MM.1S (cell line): ENCODE data around the gene YTHDF1.

Source experiments
- DNase-seq: peaks from one replicate; pipeline ENCODE4 v3.0.0-alpha.2; 2015
- H2AFZ ChIP-seq: fragments of 300-600 bp; sonication (generic); 2 replicates; pipeline ENCODE4 v1.6.0; 2016; ENCODE audit warnings: antibody characterized with exemption, low read length
- H3F3A ChIP-seq: fragments of 300-600 bp; sonication (generic); 2 replicates; pipeline ENCODE4 v1.6.1; 2016; ENCODE audit warnings: mild to moderate bottlenecking, antibody characterized with exemption, low read length, moderate library complexity, mixed read lengths; ENCODE audit not compliant: insufficient read depth
- H3K27ac ChIP-seq: fragments of 300-600 bp; sonication (generic); 2 replicates; pipeline ENCODE4 v1.5.1; 2016; ENCODE audit warnings: mild to moderate bottlenecking, low read length
- H3K27me3 ChIP-seq: fragments of 300-600 bp; sonication (generic); replicated peaks from 2 replicates; pipeline ENCODE4 v1.6.0; 2016; ENCODE audit warnings: low read length; ENCODE audit not compliant: insufficient read depth
- H3K36me3 ChIP-seq: fragments of 300-600 bp; sonication (generic); replicated peaks from 2 replicates; pipeline ENCODE4 v1.6.1; 2016; ENCODE audit warnings: mild to moderate bottlenecking, low read length, mixed read lengths; ENCODE audit not compliant: insufficient read depth
- H3K4me1 ChIP-seq: fragments of 300-600 bp; sonication (generic); 2 replicates; pipeline ENCODE4 v1.6.1; 2016; ENCODE audit warnings: low read length, mixed read lengths
- H3K4me2 ChIP-seq: fragments of 300-600 bp; sonication (generic); 2 replicates; pipeline ENCODE4 v1.6.0; 2016; ENCODE audit warnings: low read depth, low read length
- H3K4me3 ChIP-seq: fragments of 300-600 bp; sonication (generic); 2 replicates; pipeline ENCODE4 v1.5.1; 2016; ENCODE audit warnings: low read length, mixed read lengths
- H3K79me2 ChIP-seq: fragments of 300-600 bp; sonication (generic); 2 replicates; pipeline ENCODE4 v1.6.1; 2016; ENCODE audit warnings: mixed run types, low read length, mixed read lengths
- H3K9ac ChIP-seq: fragments of 300-600 bp; sonication (generic); 2 replicates; pipeline ENCODE4 v1.6.1; 2016; ENCODE audit warnings: low read length, mixed read lengths
- H3K9me2 ChIP-seq: fragments of 300-600 bp; sonication (generic); replicated peaks from 2 replicates; pipeline ENCODE4 v1.6.1; 2016; ENCODE audit warnings: mild to moderate bottlenecking, low read length, mixed read lengths; ENCODE audit not compliant: insufficient read depth
- H3K9me3 ChIP-seq: fragments of 300-600 bp; sonication (generic); replicated peaks from 2 replicates; pipeline ENCODE4 v1.6.1; 2016; ENCODE audit warnings: mild to moderate bottlenecking, low read length, mixed read lengths; ENCODE audit not compliant: insufficient read depth
- H4K20me1 ChIP-seq: fragments of 300-600 bp; sonication (generic); 2 replicates; pipeline ENCODE4 v1.6.1; 2016; ENCODE audit warnings: mild to moderate bottlenecking, low read length, moderate library complexity, mixed read lengths; ENCODE audit not compliant: insufficient read depth
- EZH2 ChIP-seq: fragments of 300-600 bp; sonication (generic); optimal IDR thresholded peaks from 2 replicates; pipeline ENCODE3; 2017; ENCODE audit warnings: low read depth, mild to moderate bottlenecking, antibody characterized with exemption, low read length, mixed read lengths
- EZH2phosphoT487 ChIP-seq: fragments of 300-600 bp; sonication (generic); IDR thresholded peaks from 2 replicates; pipeline ENCODE4 v1.6.1; 2018; ENCODE audit warnings: antibody characterized with exemption, low read length
- TF ChIP-seq, protein P1 (sequence below): fragments of 300-600 bp; sonication (generic); IDR thresholded peaks from 2 replicates; pipeline ENCODE4 v1.5.1; 2016; ENCODE audit warnings: antibody characterized with exemption, low read length, mixed read lengths

The YTHDF1 gene

DNA sequence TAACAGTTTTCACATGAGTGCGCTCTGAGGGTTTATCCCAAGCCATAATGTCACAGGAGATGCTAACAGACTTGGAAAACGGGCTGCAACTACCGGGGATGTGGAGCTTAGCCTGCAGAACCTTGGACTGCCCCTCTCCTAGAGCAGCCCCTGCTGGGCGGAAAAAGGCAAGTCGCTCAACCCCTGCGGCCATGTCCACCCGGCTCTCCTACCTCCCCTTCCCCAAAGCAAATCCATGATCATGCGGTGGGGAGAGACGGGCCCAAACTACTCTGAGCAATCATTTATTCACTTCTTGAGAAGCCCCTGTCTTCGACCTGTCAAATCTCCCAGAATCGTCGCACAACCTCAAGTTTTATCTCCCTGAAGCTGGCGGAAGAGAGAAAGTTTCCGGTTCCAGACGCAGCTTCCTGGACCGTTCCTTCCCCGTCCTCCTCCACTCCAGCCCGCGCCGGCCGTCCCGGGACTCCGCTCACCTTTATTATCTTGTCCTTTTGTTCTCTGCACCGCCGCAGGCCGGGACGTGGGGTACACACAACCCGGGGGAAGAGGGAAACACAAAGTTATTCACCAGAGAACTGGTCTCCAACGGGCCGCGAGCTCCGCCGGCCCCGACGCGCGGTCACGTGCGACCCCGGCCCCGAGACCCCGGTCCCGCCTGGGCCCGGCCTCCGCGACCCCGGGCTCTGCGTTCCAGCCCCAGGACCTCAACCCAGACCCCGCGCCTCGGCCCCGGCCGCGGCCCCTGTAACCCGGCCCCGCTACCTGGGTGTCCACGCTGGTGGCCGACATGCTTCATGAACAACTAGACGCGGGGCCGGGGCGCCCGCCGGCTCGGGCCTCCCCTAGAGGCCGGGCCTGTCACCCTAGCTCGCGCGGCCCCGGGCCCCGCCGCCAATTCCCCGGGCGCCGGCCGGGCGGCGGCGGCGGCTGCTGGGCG is 560 bp downstream of the YTHDF1 start:
- peaks cover 16% of the 10 kb centered on the region; the same call in 1 of the 2 replicates for H4K20me1 ChIP-seq
- no peaks in the 10 kb centered on the region for H3F3A ChIP-seq
- H3K4me3 ChIP-seq, result peak overlapping the region; percentile 77
- peaks cover 15% of the 10 kb centered on the region for H3K27me3 ChIP-seq
- H3K27ac ChIP-seq, result no peak overlapping the region
- no peaks in the 10 kb centered on the region for H3K9me2 ChIP-seq
- H3K9me3 ChIP-seq, result no peaks in the 10 kb centered on the region
- H3K36me3 ChIP-seq, result peaks cover 5% of the 10 kb centered on the region; the same call in 1 of the 2 replicates
- H2AFZ ChIP-seq, result 0 out of 2 replicates have a peak overlapping the region, but pooled peaks have one; percentile 2
- H3K79me2 ChIP-seq, result peaks cover 52% of the 10 kb centered on the region
- peak; percentile 8 for DNase-seq
- peak overlapping the region; percentile 81 for H3K4me2 ChIP-seq
- TF ChIP-seq EZH2phosphoT487 (no peak), EZH2 (no peak)
- TF ChIP-seq, protein P1, sequence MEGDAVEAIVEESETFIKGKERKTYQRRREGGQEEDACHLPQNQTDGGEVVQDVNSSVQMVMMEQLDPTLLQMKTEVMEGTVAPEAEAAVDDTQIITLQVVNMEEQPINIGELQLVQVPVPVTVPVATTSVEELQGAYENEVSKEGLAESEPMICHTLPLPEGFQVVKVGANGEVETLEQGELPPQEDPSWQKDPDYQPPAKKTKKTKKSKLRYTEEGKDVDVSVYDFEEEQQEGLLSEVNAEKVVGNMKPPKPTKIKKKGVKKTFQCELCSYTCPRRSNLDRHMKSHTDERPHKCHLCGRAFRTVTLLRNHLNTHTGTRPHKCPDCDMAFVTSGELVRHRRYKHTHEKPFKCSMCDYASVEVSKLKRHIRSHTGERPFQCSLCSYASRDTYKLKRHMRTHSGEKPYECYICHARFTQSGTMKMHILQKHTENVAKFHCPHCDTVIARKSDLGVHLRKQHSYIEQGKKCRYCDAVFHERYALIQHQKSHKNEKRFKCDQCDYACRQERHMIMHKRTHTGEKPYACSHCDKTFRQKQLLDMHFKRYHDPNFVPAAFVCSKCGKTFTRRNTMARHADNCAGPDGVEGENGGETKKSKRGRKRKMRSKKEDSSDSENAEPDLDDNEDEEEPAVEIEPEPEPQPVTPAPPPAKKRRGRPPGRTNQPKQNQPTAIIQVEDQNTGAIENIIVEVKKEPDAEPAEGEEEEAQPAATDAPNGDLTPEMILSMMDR, result peak; percentile 28
- H3K9ac ChIP-seq, result peak overlapping the region; percentile 85
- peaks cover 13% of the 10 kb centered on the region for H3K4me1 ChIP-seq

DNA sequence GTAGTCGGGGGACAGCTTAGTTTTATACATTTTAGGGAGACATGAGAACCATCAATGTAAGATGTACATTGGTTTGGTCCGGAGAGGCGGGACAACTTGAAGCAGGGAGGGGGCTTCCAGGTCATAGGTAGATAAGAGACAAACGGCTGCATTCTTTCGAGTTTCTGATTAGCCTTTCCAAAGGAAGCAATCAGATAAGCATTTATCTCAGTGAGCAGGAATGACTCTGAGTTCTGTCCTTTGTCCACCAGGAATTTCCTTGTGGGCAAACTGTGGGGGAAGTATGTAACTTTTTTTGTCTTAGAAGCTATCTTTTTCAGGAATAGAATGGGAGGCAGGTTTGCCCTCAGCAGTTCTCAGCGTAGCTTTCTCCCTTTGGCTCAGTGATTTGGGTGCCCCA is 1.4 kb downstream of the YTHDF1 start:
- no peak for DNase-seq
- H3K79me2 ChIP-seq, result peaks cover 61% of the 10 kb centered on the region
- peak overlapping the region; percentile 81; the same call in 1 of the 2 replicates for H3K4me2 ChIP-seq
- no peaks in the 10 kb centered on the region for H3K9me3 ChIP-seq
- no peaks in the 10 kb centered on the region for H3K9me2 ChIP-seq
- peaks cover 16% of the 10 kb centered on the region; the same call in 1 of the 2 replicates for H4K20me1 ChIP-seq
- H2AFZ ChIP-seq, result no peak overlapping the region
- peaks cover 13% of the 10 kb centered on the region for H3K4me1 ChIP-seq
- H3K36me3 ChIP-seq, result peaks cover 10% of the 10 kb centered on the region; the same call in 1 of the 2 replicates
- no peaks in the 10 kb centered on the region for H3F3A ChIP-seq
- no peak overlapping the region for H3K27ac ChIP-seq
- H3K27me3 ChIP-seq, result peaks cover 7% of the 10 kb centered on the region; the same call in 1 of the 2 replicates
- H3K9ac ChIP-seq, result peak overlapping the region; percentile 85; the same call in 1 of the 2 replicates
- peak overlapping the region; percentile 77; the same call in 1 of the 2 replicates for H3K4me3 ChIP-seq
- no peak for TF ChIP-seq EZH2phosphoT487
- TF ChIP-seq, protein P1, result no peak

DNA sequence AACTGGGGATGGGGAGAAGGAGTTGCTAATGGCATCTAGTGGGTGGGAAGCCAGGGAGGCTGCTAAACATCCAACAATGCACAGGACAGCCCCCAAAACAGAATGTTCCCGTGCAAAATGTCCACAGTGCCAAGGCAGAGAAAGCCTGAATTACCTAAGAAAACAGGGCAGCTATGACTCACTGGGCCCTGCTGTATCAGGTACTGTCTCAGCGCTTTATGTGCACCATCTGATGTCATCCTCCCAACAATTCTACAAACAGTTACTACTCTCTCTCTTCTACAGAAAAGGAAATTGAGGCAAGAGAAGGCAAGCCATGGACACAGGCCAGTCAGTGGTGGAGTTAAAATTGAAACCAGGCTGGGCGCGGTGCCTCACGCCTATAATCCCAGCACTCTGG is 3.1 kb downstream of the YTHDF1 start:
- no peak overlapping the region for H3K27ac ChIP-seq
- H3K9me3 ChIP-seq, result no peaks in the 10 kb centered on the region
- H3K9me2 ChIP-seq, result no peaks in the 10 kb centered on the region
- TF ChIP-seq EZH2, result no peak
- TF ChIP-seq, protein P1, result no peak
- no peak for TF ChIP-seq EZH2phosphoT487
- H3K79me2 ChIP-seq, result peaks cover 78% of the 10 kb centered on the region
- H3K9ac ChIP-seq, result no peak overlapping the region
- H2AFZ ChIP-seq, result no peak overlapping the region
- H3K27me3 ChIP-seq, result no peaks in the 10 kb centered on the region
- H3K4me2 ChIP-seq, result no peak overlapping the region
- H4K20me1 ChIP-seq, result peaks cover 20% of the 10 kb centered on the region; the same call in 1 of the 2 replicates
- no peaks in the 10 kb centered on the region for H3F3A ChIP-seq
- peaks cover 13% of the 10 kb centered on the region for H3K4me1 ChIP-seq
- H3K36me3 ChIP-seq, result peaks cover 13% of the 10 kb centered on the region; the same call in 1 of the 2 replicates
- H3K4me3 ChIP-seq, result no peak overlapping the region
- DNase-seq, result no peak
